HepG2 (cell line): ENCODE measurements around the gene GPS2. TPM values are rescaled to one million over a fixed set of nuclear protein-coding genes. Genes with fewer than 3 reads are reported as not detected.

Source experiments
- ATAC-seq: fragments of 200-7000 bp; cut with Tn5 transposase; 3 replicates; pipeline ENCODE4 v1.9.1; 2020; ENCODE audit warnings: mild to moderate bottlenecking, moderate library complexity
- BruUV-seq: library from RNA; stranded (reverse); fragments of 400-500 nt; replicated peaks from 2 replicates; lab custom pipeline; 2021; lab: Mats Ljungman, UMichigan
- CTCF ChIA-PET: fragments of 300-600 bp; formaldehyde crosslinking; extraction: SDS; loops from one replicate; lab custom pipeline; 2021; ENCODE audit warnings: low total read pairs, inconsistent platforms, low intra/inter-chr PET ratio; lab: Yijun Ruan, JAX
- POLR2A ChIA-PET: fragments of 350-600 bp; sonication (Branson Sonifier 250); formaldehyde crosslinking; loops from one replicate; lab custom pipeline; 2020; ENCODE audit warnings: antibody characterized with exemption, inconsistent platforms; lab: Yijun Ruan, JAX
- DNase-seq: peaks from one replicate; pipeline ENCODE4 v3.0.0-alpha.2; 2015; ENCODE audit warnings: low spot score
- FAIRE-seq: peaks from 3 replicates; lab custom pipeline; 2011; peaks lifted over from hg19 to GRCh38; lab: Jason Lieb, UNC
- H2AFZ ChIP-seq: one replicate; pipeline ENCODE4 v1.6.1; 2011; ENCODE audit warnings: low read length, inconsistent platforms
- H3K27ac ChIP-seq: fragments of 300-600 bp; 3 replicates; pipeline ENCODE4 v1.8.0; 2011; ENCODE audit warnings: mixed run types, mild to moderate bottlenecking, mixed read lengths, low read length, inconsistent platforms; ENCODE audit not compliant: insufficient read depth; ENCODE audit errors: extremely low read length
- H3K27me3 ChIP-seq, 2 experiments: fragments of 200-600 bp in 1 of 2; 2 replicates in 1 of 2; 3 replicates in 1 of 2; pipeline versions ENCODE4 v1.6.0 to v1.8.0; 2011; ENCODE audit warnings: low read length in 2 of 2, mild to moderate bottlenecking in 2 of 2, moderate library complexity in 2 of 2, inconsistent platforms in 1 of 2; ENCODE audit not compliant: insufficient read depth in 2 of 2, control insufficient read depth in 1 of 2
- H3K36me3 ChIP-seq, 2 experiments: fragments of 200-600 bp in 1 of 2; replicated peaks in 1 of 2; 2 replicates in 1 of 2; 3 replicates in 1 of 2; pipeline versions ENCODE4 v1.5.1 to v1.8.0; 2011; ENCODE audit warnings: low read length in 2 of 2, inconsistent platforms in 1 of 2; ENCODE audit not compliant: insufficient read depth in 2 of 2, control insufficient read depth in 1 of 2
- H3K4me1 ChIP-seq: 2 replicates; pipeline ENCODE4 v1.5.1; 2012; ENCODE audit warnings: low read length, inconsistent platforms; ENCODE audit not compliant: insufficient read depth
- H3K4me2 ChIP-seq: 2 replicates; pipeline ENCODE4 v1.6.0; 2011; ENCODE audit warnings: low read depth, low read length, inconsistent platforms
- H3K4me3 ChIP-seq, 3 experiments: fragments of 200-600 bp in 1 of 3; sonication (generic), shearing (Covaris generic) in 1 of 3; replicated peaks in 1 of 3; 2 replicates each; pipeline ENCODE4 v1.5.1; 2011 to 2016; ENCODE audit warnings: low read length in 3 of 3, inconsistent platforms in 2 of 3, low read depth in 2 of 3, mild to moderate bottlenecking in 2 of 3, control low read depth in 1 of 3, mixed read lengths in 1 of 3; ENCODE audit not compliant: insufficient read depth in 1 of 3
- H3K79me2 ChIP-seq: one replicate; pipeline ENCODE4 v1.6.1; 2011; ENCODE audit warnings: low read length, inconsistent platforms; ENCODE audit not compliant: insufficient read depth
- H3K9ac ChIP-seq: 2 replicates; pipeline ENCODE4 v1.6.0; 2011; ENCODE audit warnings: mild to moderate bottlenecking, low read depth, low read length, inconsistent platforms; ENCODE audit not compliant: insufficient read depth
- H3K9me3 ChIP-seq: 2 replicates; pipeline ENCODE4 v1.5.1; 2012; ENCODE audit warnings: mild to moderate bottlenecking, low read length
- H4K20me1 ChIP-seq: 2 replicates; pipeline ENCODE4 v1.6.0; 2011; ENCODE audit warnings: inconsistent platforms, mild to moderate bottlenecking, low read length, moderate library complexity; ENCODE audit not compliant: insufficient read depth
- BRF2 ChIP-seq: sonication (generic); formaldehyde crosslinking; IDR thresholded peaks from 2 replicates; pipeline ENCODE4 v1.8.1; 2022; ENCODE audit warnings: mild to moderate bottlenecking, missing genetic modification reagents
- ESRRA ChIP-seq: sonication (generic); formaldehyde crosslinking; IDR thresholded peaks from 2 replicates; pipeline ENCODE4 v1.5.1; 2020; ENCODE audit warnings: mild to moderate bottlenecking, low read depth, missing genetic modification reagents
- EZH2 ChIP-seq: conservative IDR thresholded peaks from 2 replicates; pipeline ENCODE4 v1.6.1; 2012; ENCODE audit warnings: mild to moderate bottlenecking, low read depth, low read length, moderate library complexity
- HOXA5 ChIP-seq: sonication (generic); formaldehyde crosslinking; IDR thresholded peaks from 2 replicates; pipeline ENCODE4 v1.4.0; 2020; ENCODE audit warnings: missing genetic modification reagents
- KDM6A ChIP-seq: IDR thresholded peaks from 2 replicates; pipeline ENCODE4 v1.6.1; 2016; ENCODE audit warnings: low read depth
- LCORL ChIP-seq, 2 experiments: fragments of 450-650 bp in 1 of 2; sonication (generic) in 1 of 2; formaldehyde crosslinking in 1 of 2; IDR thresholded peaks; 2 replicates each; pipeline versions ENCODE4 v1.5.0 to v1.6.1; 2017 to 2020; ENCODE audit warnings: antibody characterized with exemption in 1 of 2, missing genetic modification reagents in 1 of 2
- PAWR ChIP-seq: sonication (generic); formaldehyde crosslinking; IDR thresholded peaks from 2 replicates; pipeline ENCODE4 v1.4.0; 2020; ENCODE audit warnings: missing genetic modification reagents, mild to moderate bottlenecking, borderline replicate concordance
- RBM22 ChIP-seq: fragments of 200-400 bp; formaldehyde crosslinking; optimal IDR thresholded peaks from 2 replicates; pipeline ENCODE3; 2017; ENCODE audit warnings: mild to moderate bottlenecking, low read length, moderate library complexity
- SNAPC2 ChIP-seq: sonication (generic); formaldehyde crosslinking; IDR thresholded peaks from 2 replicates; pipeline ENCODE4 v1.8.1; 2022; ENCODE audit warnings: mild to moderate bottlenecking, missing genetic modification reagents
- ZFP36L2 ChIP-seq: sonication (generic); formaldehyde crosslinking; IDR thresholded peaks from 2 replicates; pipeline ENCODE4 v1.4.0; 2020; ENCODE audit warnings: missing genetic modification reagents
- ZHX1 ChIP-seq: sonication (generic); formaldehyde crosslinking; IDR thresholded peaks from 2 replicates; pipeline ENCODE4 v1.8.1; 2022; ENCODE audit warnings: low read depth, mild to moderate bottlenecking, missing genetic modification reagents
- ZNF441 ChIP-seq: sonication (generic); formaldehyde crosslinking; IDR thresholded peaks from 2 replicates; pipeline ENCODE4 v1.7.0; 2021; ENCODE audit warnings: missing genetic modification reagents, borderline replicate concordance
- ZNF776 ChIP-seq: sonication (generic); formaldehyde crosslinking; IDR thresholded peaks from 2 replicates; pipeline ENCODE4 v1.4.0; 2020; ENCODE audit warnings: mild to moderate bottlenecking, missing genetic modification reagents
- ZSCAN20 ChIP-seq: sonication (generic); formaldehyde crosslinking; IDR thresholded peaks from 2 replicates; pipeline ENCODE4 v1.4.0; 2020; ENCODE audit warnings: missing genetic modification reagents, mild to moderate bottlenecking, borderline replicate concordance
- WGBS: methylation state at CpG from one replicate; pipeline ENCODE4 v1.1.6; 2017; ENCODE audit warnings: low lambda C conversion rate; 5-methylcytosine and 5-hydroxymethylcytosine counted together
- in situ Hi-C: cut with HindIII; loops from 2 replicates; pipeline ENCODE4 v1.10.0; 2017; ENCODE audit warnings: low pct_unique_long_range_greater_than_20kb; ENCODE audit not compliant: extremely low pct_ligation_motif_present
- intact Hi-C: fragments of 100-400 bp; cut with micrococcal nuclease; formaldehyde crosslinking; loops from one replicate; pipeline ENCODE4 v1.10.0; 2022; ENCODE audit not compliant: unreplicated experiment
- polyA plus RNA-seq, 8 experiments: library from polyadenylated mRNA; depleted of rRNA in 3 of 8; stranded (reverse) in 7 of 8; unstranded in 1 of 8; fragments of >200 nt; fragmentation: Illumina TruSeq in 4 of 8; extraction: Trizol in 4 of 8; gene quantifications; 2 replicates each; pipeline versions ENCODE4 v1.2.1 to v1.2.3, GENCODE V29; 2011 to 2016; ENCODE audit warnings: low read depth in 4 of 8, missing spikeins in 1 of 8, mixed read lengths in 1 of 8; ENCODE audit not compliant: insufficient read depth in 1 of 8
- total RNA-seq, 5 experiments: library from RNA; depleted of rRNA; stranded (reverse); fragments of >200 nt; fragmentation: Illumina TruSeq; extraction: Trizol; gene quantifications; 2 replicates each; pipeline ENCODE4 v1.2.3, GENCODE V29; 2016; ENCODE audit warnings: low read depth in 1 of 5
- TF ChIP-seq, protein P1 (sequence below): sonication (generic); formaldehyde crosslinking; conservative IDR thresholded peaks from 2 replicates; pipeline ENCODE4 v1.4.0; 2020; ENCODE audit warnings: missing genetic modification reagents
- TF ChIP-seq, protein P2 (sequence below): sonication (generic); formaldehyde crosslinking; IDR thresholded peaks from 2 replicates; pipeline ENCODE4 v1.8.0; 2022; ENCODE audit warnings: mild to moderate bottlenecking, missing genetic modification reagents
- TF ChIP-seq, protein P3 (sequence below): IDR thresholded peaks from 2 replicates; pipeline ENCODE4 v1.6.1; 2016; ENCODE audit warnings: missing genetic modification reagents, missing compliant biosample characterization

The GPS2 gene
- total and polyA plus RNA-seq, 2 of the 13 experiments (the other 11 are each of a cell fraction or from before 2014, with no cell fraction given), result 58.0 to 59.4 TPM

DNA sequence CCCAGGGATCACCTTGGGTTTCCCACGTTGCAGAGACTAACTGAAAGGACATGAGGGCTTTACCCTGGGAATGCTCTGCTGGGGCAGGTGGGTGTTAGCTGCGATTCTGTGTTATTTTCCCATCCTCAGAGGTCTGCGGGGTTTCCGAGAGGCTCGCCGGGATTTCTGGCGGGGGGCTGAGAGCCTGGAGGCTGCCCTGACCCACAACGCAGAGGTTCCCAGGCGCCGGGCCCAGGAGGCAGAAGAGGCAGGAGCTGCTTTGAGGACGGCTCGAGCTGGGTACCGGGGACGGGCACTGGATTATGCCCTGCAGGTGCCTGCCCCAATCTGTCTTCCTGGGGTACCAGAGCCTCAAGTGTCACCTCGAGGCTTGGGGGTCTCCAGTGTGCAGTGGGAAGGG is 28.1 kb upstream of the GPS2 start (continued):
- no peak for TF ChIP-seq HOXA5
- no peak for TF ChIP-seq ZNF441 (CRISPR knock-in tag)
- TF ChIP-seq SNAPC2, result no peak
- TF ChIP-seq ZSCAN20 (CRISPR knock-in tag), result no peak

DNA sequence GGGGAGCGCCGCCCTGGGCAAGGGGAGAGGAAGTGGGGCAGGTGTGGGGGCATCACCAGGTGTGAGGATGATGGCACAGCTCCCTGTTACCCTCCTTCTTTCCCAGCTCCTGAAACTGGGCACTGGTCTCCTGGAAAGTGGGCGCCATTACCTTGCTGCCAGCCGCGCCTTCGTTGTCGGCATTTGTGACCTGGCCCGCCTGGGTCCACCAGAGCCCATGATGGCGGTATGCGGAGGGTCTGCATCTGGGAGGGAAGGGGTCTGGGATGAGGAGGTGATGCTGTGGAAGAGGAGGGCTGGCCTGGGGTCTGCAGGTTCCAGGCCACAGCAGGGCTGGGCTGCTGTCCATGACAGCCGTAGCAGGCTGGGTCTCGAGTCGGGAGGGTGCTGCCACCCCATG is 26.7 kb upstream of the GPS2 start:
- no TSS peak for BruUV-seq
- ATAC-seq (no peak), DNase-seq (no peak), FAIRE-seq (no peak)
- Histone ChIP-seq H3K4me2 (no peak overlapping the region), H3K4me3 (no peak overlapping the region), H3K9me3 (no peaks in the 10 kb centered on the region), H3K27ac (no peak overlapping the region), H3K36me3 (no peaks in the 10 kb centered on the region), H3K27me3 (peaks cover 3 to 26% of the 10 kb centered on the region in 2 experiments; a peak in 3 of 5 replicates), H3K4me1 (peaks cover 25% of the 10 kb centered on the region), H4K20me1 (no peaks in the 10 kb centered on the region), H3K9ac (no peak overlapping the region), H3K79me2 (no peaks in the 10 kb centered on the region), H2AFZ (no peak overlapping the region)
- in situ Hi-C loops, result no loop called here
- CTCF ChIA-PET, result no interaction called here
- POLR2A ChIA-PET, result interaction anchor here (3.6 kb wide), 1 partner anchor 12 kb away, joined by 9 read pairs; the partner anchor contains the start of gene NEURL4
- WGBS, result 83% methylated on average over 13 of the region's 13 CpGs
- intact Hi-C loops, result no loop called here
- TF ChIP-seq ZHX1 (CRISPR knock-in tag) (no peak), PAWR (CRISPR knock-in tag) (no peak), LCORL (IDR thresholded peaks at IDR 0.05) (no peak), LCORL (CRISPR knock-in tag; IDR thresholded peaks at IDR 0.05) (no peak), KDM6A (no peak), ZFP36L2 (CRISPR knock-in tag) (no peak), EZH2 (no peak), ZNF776 (no peak), ESRRA (CRISPR knock-in tag) (no peak), BRF2 (CRISPR knock-in tag) (no peak), RBM22 (no peak)
- TF ChIP-seq, protein P1, sequence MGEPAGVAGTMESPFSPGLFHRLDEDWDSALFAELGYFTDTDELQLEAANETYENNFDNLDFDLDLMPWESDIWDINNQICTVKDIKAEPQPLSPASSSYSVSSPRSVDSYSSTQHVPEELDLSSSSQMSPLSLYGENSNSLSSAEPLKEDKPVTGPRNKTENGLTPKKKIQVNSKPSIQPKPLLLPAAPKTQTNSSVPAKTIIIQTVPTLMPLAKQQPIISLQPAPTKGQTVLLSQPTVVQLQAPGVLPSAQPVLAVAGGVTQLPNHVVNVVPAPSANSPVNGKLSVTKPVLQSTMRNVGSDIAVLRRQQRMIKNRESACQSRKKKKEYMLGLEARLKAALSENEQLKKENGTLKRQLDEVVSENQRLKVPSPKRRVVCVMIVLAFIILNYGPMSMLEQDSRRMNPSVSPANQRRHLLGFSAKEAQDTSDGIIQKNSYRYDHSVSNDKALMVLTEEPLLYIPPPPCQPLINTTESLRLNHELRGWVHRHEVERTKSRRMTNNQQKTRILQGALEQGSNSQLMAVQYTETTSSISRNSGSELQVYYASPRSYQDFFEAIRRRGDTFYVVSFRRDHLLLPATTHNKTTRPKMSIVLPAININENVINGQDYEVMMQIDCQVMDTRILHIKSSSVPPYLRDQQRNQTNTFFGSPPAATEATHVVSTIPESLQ (CRISPR knock-in tag), result no peak
- TF ChIP-seq, protein P2, sequence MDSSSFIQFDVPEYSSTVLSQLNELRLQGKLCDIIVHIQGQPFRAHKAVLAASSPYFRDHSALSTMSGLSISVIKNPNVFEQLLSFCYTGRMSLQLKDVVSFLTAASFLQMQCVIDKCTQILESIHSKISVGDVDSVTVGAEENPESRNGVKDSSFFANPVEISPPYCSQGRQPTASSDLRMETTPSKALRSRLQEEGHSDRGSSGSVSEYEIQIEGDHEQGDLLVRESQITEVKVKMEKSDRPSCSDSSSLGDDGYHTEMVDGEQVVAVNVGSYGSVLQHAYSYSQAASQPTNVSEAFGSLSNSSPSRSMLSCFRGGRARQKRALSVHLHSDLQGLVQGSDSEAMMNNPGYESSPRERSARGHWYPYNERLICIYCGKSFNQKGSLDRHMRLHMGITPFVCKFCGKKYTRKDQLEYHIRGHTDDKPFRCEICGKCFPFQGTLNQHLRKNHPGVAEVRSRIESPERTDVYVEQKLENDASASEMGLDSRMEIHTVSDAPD (CRISPR knock-in tag), result no peak
- TF ChIP-seq, protein P3, sequence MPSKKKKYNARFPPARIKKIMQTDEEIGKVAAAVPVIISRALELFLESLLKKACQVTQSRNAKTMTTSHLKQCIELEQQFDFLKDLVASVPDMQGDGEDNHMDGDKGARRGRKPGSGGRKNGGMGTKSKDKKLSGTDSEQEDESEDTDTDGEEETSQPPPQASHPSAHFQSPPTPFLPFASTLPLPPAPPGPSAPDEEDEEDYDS (CRISPR knock-in tag), result no peak
